Tibial artery (tissue), 4 donors: ENCODE results near the gene CD300H.

ENCODE experiments used
- DNase-seq, 2 donors: peaks; one replicate each; pipeline ENCODE4 v3.0.0-alpha.2; 2019
- H3K27ac ChIP-seq, 2 donors: fragments of 200-600 bp; sonication (generic) in 1 of 2; 1 replicate in 1 of 2; 2 replicates in 1 of 2; pipeline ENCODE4 v1.5.1; 2018 to 2019; ENCODE audit warnings: mild to moderate bottlenecking in 1 of 2
- H3K27me3 ChIP-seq, 2 donors: fragments of 200-600 bp; sonication (generic) in 1 of 2; one replicate each; pipeline versions ENCODE4 v1.5.1 to v1.6.0; 2016 to 2019
- H3K36me3 ChIP-seq, 3 donors: fragments of 200-600 bp; sonication (generic) in 2 of 3; one replicate each; pipeline ENCODE4 v1.5.1; 2016 to 2019; ENCODE audit warnings: mild to moderate bottlenecking in 2 of 3
- H3K4me1 ChIP-seq, 4 donors: fragments of 200-600 bp; sonication (generic) in 2 of 4; 1 replicate in 3 of 4; 2 replicates in 1 of 4; pipeline ENCODE4 v1.5.1; 2016 to 2019
- H3K4me3 ChIP-seq, 2 donors: fragments of 200-600 bp; sonication (generic) in 1 of 2; 1 replicate in 1 of 2; 2 replicates in 1 of 2; pipeline ENCODE4 v1.5.1; 2018 to 2019; ENCODE audit warnings: mild to moderate bottlenecking in 2 of 2
- H3K9me3 ChIP-seq, 3 donors: fragments of 200-600 bp; sonication (generic) in 1 of 3; one replicate each; pipeline ENCODE4 v1.5.1; 2016 to 2019
- intact Hi-C: fragments of 100-400 bp; cut with DNase I; formaldehyde crosslinking; loops from one replicate; pipeline ENCODE4 v1.15.0; 2023; ENCODE audit warnings: low total_unique reads
- TF ChIP-seq, protein P1 (sequence below), 2 experiments: fragments of 200-600 bp in 1 of 2; fragments of 450-650 bp in 1 of 2; IDR thresholded peaks; one replicate each; pipeline ENCODE4 v1.5.1; 2017 to 2019; ENCODE audit warnings: antibody characterized with exemption in 2 of 2, mild to moderate bottlenecking in 1 of 2, moderate library complexity in 1 of 2

CD300H gene

GRCh38 chr17:74532115-74532514 is 35.2 kb downstream of the CD300H start:
- TF ChIP-seq, protein P1, sequence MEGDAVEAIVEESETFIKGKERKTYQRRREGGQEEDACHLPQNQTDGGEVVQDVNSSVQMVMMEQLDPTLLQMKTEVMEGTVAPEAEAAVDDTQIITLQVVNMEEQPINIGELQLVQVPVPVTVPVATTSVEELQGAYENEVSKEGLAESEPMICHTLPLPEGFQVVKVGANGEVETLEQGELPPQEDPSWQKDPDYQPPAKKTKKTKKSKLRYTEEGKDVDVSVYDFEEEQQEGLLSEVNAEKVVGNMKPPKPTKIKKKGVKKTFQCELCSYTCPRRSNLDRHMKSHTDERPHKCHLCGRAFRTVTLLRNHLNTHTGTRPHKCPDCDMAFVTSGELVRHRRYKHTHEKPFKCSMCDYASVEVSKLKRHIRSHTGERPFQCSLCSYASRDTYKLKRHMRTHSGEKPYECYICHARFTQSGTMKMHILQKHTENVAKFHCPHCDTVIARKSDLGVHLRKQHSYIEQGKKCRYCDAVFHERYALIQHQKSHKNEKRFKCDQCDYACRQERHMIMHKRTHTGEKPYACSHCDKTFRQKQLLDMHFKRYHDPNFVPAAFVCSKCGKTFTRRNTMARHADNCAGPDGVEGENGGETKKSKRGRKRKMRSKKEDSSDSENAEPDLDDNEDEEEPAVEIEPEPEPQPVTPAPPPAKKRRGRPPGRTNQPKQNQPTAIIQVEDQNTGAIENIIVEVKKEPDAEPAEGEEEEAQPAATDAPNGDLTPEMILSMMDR (IDR thresholded peaks at IDR 0.05): no peak
- H3K4me3 ChIP-seq: no peak overlapping the region
- H3K4me1 ChIP-seq: no peaks in the 10 kb centered on the region
- DNase-seq: peak; percentile 64 to 79
- H3K9me3 ChIP-seq: no peaks in the 10 kb centered on the region
- no peaks in the 10 kb centered on the region for H3K36me3 ChIP-seq
- H3K27ac ChIP-seq: no peak overlapping the region
- peaks cover 0 to 5% of the 10 kb centered on the region in 2 donors for H3K27me3 ChIP-seq
- intact Hi-C loops: no loop called here

- peak in 1 of 2 donors; percentile 57 for DNase-seq
- Histone ChIP-seq H3K27me3 (peaks cover 0 to 5% of the 10 kb centered on the region in 2 donors), H3K36me3 (no peaks in the 10 kb centered on the region), H3K9me3 (no peaks in the 10 kb centered on the region), H3K27ac (no peak within 1 kb of the TSS), H3K4me1 (no peaks in the 10 kb centered on the region), H3K4me3 (no peak within 1 kb of the TSS)
- TF ChIP-seq, protein P1 (IDR thresholded peaks at IDR 0.05): no peak
- intact Hi-C loops: no loop called here
Measured at GRCh38 chr17:74531231-74531761, 36.0 kb downstream of the CD300H start, which contains the start of gene CD300LB. Gene CD300LB (minus strand): TSS chr17:74531475. CDS start chr17:74531350, 125 bp downstream.

DNA sequence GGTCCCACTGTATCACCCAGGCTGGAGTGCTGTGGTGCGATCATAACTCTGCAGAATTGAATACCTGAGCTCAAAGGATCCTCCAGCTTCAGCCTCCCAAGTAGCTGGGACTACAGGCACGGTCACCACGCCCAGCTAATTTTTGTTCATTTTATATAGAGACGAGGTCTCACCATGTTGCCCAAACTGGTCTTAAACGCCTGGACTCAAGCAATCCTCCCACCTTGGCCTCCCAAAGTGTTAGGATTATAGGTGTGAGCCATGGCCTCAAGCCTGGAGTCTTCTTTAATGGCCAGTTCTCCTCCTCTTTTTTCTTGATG is 36.5 kb downstream of the CD300H start:
- H3K4me1 ChIP-seq: no peaks in the 10 kb centered on the region
- no peak overlapping the region for H3K4me3 ChIP-seq
- peaks cover 0 to 5% of the 10 kb centered on the region in 2 donors for H3K27me3 ChIP-seq
- no peak overlapping the region for H3K27ac ChIP-seq
- H3K36me3 ChIP-seq: no peaks in the 10 kb centered on the region
- TF ChIP-seq, protein P1 (IDR thresholded peaks at IDR 0.05): no peak
- H3K9me3 ChIP-seq: no peaks in the 10 kb centered on the region
- intact Hi-C loops: no loop called here
- peak in 1 of 2 donors; percentile 25 for DNase-seq

DNA sequence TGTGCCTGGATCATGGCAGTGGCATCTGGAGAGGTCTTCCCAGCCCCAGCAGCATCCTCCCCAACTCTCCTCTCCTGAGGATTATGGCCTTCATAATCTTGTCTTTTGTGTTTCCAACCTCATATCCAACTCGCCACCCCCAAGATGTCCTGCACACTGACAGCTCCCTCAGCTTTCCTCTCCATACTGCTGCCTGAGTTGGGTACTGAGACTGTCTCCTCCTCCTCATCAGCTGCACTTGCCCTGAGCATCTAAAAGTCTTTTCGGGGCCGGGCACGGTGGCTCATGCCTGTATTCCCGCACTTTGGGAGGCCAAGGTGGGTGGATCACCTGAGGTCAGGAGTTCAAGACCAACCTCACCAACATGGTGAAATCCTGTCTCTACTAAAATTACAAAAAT is 38.1 kb downstream of the CD300H start:
- no peaks in the 10 kb centered on the region for H3K4me1 ChIP-seq
- no peak overlapping the region for H3K27ac ChIP-seq
- H3K27me3 ChIP-seq: peaks cover 0 to 4% of the 10 kb centered on the region in 2 donors
- DNase-seq: peak in 1 of 2 donors; percentile 19
- no peak overlapping the region for H3K4me3 ChIP-seq
- no peaks in the 10 kb centered on the region for H3K36me3 ChIP-seq
- TF ChIP-seq, protein P1 (IDR thresholded peaks at IDR 0.05): no peak
- intact Hi-C loops: no loop called here
- no peaks in the 10 kb centered on the region for H3K9me3 ChIP-seq

- no peaks in the 10 kb centered on the region for H3K36me3 ChIP-seq
- peak; percentile 44 to 60 for DNase-seq
- H3K4me1 ChIP-seq: no peaks in the 10 kb centered on the region
- peaks cover 0 to 4% of the 10 kb centered on the region in 2 donors for H3K27me3 ChIP-seq
- TF ChIP-seq, protein P1 (IDR thresholded peaks at IDR 0.05): no peak
- intact Hi-C loops: no loop called here
- no peak overlapping the region for H3K27ac ChIP-seq
- no peak overlapping the region for H3K4me3 ChIP-seq
- H3K9me3 ChIP-seq: no peaks in the 10 kb centered on the region
Measured at GRCh38 chr17:74528491-74529199, 38.7 kb downstream of the CD300H start.
